Ovary (tissue), 3 donors: ENCODE data around the gene VIM.

Experiments used
- CTCF ChIP-seq, 3 donors: fragments of 450-650 bp in 2 of 3; fragments of 200-600 bp in 1 of 3; IDR thresholded peaks; one replicate each; pipeline versions ENCODE4 v1.5.1 to v1.8.0; 2016 to 2022; ENCODE audit warnings: antibody characterized with exemption in 3 of 3, mild to moderate bottlenecking in 1 of 3
- POLR2A ChIP-seq: fragments of 450-650 bp; IDR thresholded peaks from one replicate; pipeline ENCODE4 v1.6.1; 2017; ENCODE audit warnings: antibody characterized with exemption, mild to moderate bottlenecking, moderate library complexity
- donor health status: DM: no; HTN: no; CAD: no.

- no peak for TF ChIP-seq POLR2A
- no peak for TF ChIP-seq CTCF (IDR thresholded peaks at IDR 0.05)
Observed at GRCh38 chr10:17255512-17255911, 27.5 kb downstream of the VIM start.
